HepG2 (cell line): ENCODE measurements around the gene PLEKHA5. TPM values are rescaled to one million over a fixed set of nuclear protein-coding genes. Genes with fewer than 3 reads are reported as not detected.

Source experiments
- ATAC-seq: fragments of 200-7000 bp; cut with Tn5 transposase; 3 replicates; pipeline ENCODE4 v1.9.1; 2020; ENCODE audit warnings: mild to moderate bottlenecking, moderate library complexity
- BruUV-seq: library from RNA; stranded (reverse); fragments of 400-500 nt; replicated peaks from 2 replicates; lab custom pipeline; 2021; lab: Mats Ljungman, UMichigan
- CTCF ChIA-PET: fragments of 300-600 bp; formaldehyde crosslinking; extraction: SDS; loops from one replicate; lab custom pipeline; 2021; ENCODE audit warnings: low total read pairs, inconsistent platforms, low intra/inter-chr PET ratio; lab: Yijun Ruan, JAX
- POLR2A ChIA-PET: fragments of 350-600 bp; sonication (Branson Sonifier 250); formaldehyde crosslinking; loops from one replicate; lab custom pipeline; 2020; ENCODE audit warnings: antibody characterized with exemption, inconsistent platforms; lab: Yijun Ruan, JAX
- DNase-seq: peaks from one replicate; pipeline ENCODE4 v3.0.0-alpha.2; 2015; ENCODE audit warnings: low spot score
- FAIRE-seq: peaks from 3 replicates; lab custom pipeline; 2011; peaks lifted over from hg19 to GRCh38; lab: Jason Lieb, UNC
- H2AFZ ChIP-seq: one replicate; pipeline ENCODE4 v1.6.1; 2011; ENCODE audit warnings: low read length, inconsistent platforms
- H3K27ac ChIP-seq: fragments of 300-600 bp; 3 replicates; pipeline ENCODE4 v1.8.0; 2011; ENCODE audit warnings: mixed run types, mild to moderate bottlenecking, mixed read lengths, low read length, inconsistent platforms; ENCODE audit not compliant: insufficient read depth; ENCODE audit errors: extremely low read length
- H3K27me3 ChIP-seq, 2 experiments: fragments of 200-600 bp in 1 of 2; 2 replicates in 1 of 2; 3 replicates in 1 of 2; pipeline versions ENCODE4 v1.6.0 to v1.8.0; 2011; ENCODE audit warnings: low read length in 2 of 2, mild to moderate bottlenecking in 2 of 2, moderate library complexity in 2 of 2, inconsistent platforms in 1 of 2; ENCODE audit not compliant: insufficient read depth in 2 of 2, control insufficient read depth in 1 of 2
- H3K36me3 ChIP-seq, 2 experiments: fragments of 200-600 bp in 1 of 2; replicated peaks in 1 of 2; 2 replicates in 1 of 2; 3 replicates in 1 of 2; pipeline versions ENCODE4 v1.5.1 to v1.8.0; 2011; ENCODE audit warnings: low read length in 2 of 2, inconsistent platforms in 1 of 2; ENCODE audit not compliant: insufficient read depth in 2 of 2, control insufficient read depth in 1 of 2
- H3K4me1 ChIP-seq: 2 replicates; pipeline ENCODE4 v1.5.1; 2012; ENCODE audit warnings: low read length, inconsistent platforms; ENCODE audit not compliant: insufficient read depth
- H3K4me2 ChIP-seq: 2 replicates; pipeline ENCODE4 v1.6.0; 2011; ENCODE audit warnings: low read depth, low read length, inconsistent platforms
- H3K4me3 ChIP-seq, 3 experiments: fragments of 200-600 bp in 1 of 3; sonication (generic), shearing (Covaris generic) in 1 of 3; replicated peaks in 1 of 3; 2 replicates each; pipeline ENCODE4 v1.5.1; 2011 to 2016; ENCODE audit warnings: low read length in 3 of 3, inconsistent platforms in 2 of 3, low read depth in 2 of 3, mild to moderate bottlenecking in 2 of 3, control low read depth in 1 of 3, mixed read lengths in 1 of 3; ENCODE audit not compliant: insufficient read depth in 1 of 3
- H3K79me2 ChIP-seq: one replicate; pipeline ENCODE4 v1.6.1; 2011; ENCODE audit warnings: low read length, inconsistent platforms; ENCODE audit not compliant: insufficient read depth
- H3K9ac ChIP-seq: 2 replicates; pipeline ENCODE4 v1.6.0; 2011; ENCODE audit warnings: mild to moderate bottlenecking, low read depth, low read length, inconsistent platforms; ENCODE audit not compliant: insufficient read depth
- H3K9me3 ChIP-seq: 2 replicates; pipeline ENCODE4 v1.5.1; 2012; ENCODE audit warnings: mild to moderate bottlenecking, low read length
- H4K20me1 ChIP-seq: 2 replicates; pipeline ENCODE4 v1.6.0; 2011; ENCODE audit warnings: inconsistent platforms, mild to moderate bottlenecking, low read length, moderate library complexity; ENCODE audit not compliant: insufficient read depth
- BORCS8-MEF2B ChIP-seq: sonication (generic); formaldehyde crosslinking; IDR thresholded peaks from 2 replicates; pipeline ENCODE4 v1.8.0; 2022; ENCODE audit warnings: mild to moderate bottlenecking, missing genetic modification reagents
- CHD4 ChIP-seq: fragments of 200-600 bp; sonication (generic); IDR thresholded peaks from 2 replicates; pipeline ENCODE4 v1.7.0; 2017; ENCODE audit warnings: mild to moderate bottlenecking, low read length, borderline replicate concordance
- DZIP1 ChIP-seq: sonication (generic); formaldehyde crosslinking; IDR thresholded peaks from 2 replicates; pipeline ENCODE4 v1.5.0; 2020; ENCODE audit warnings: mild to moderate bottlenecking, missing genetic modification reagents
- JUN ChIP-seq: sonication (generic); formaldehyde crosslinking; IDR thresholded peaks from 2 replicates; pipeline ENCODE4 v1.4.0; 2020; ENCODE audit warnings: mild to moderate bottlenecking, missing genetic modification reagents
- PLRG1 ChIP-seq: fragments of 450-650 bp; conservative IDR thresholded peaks from 2 replicates; pipeline ENCODE4 v1.6.1; 2016
- ZC3H13 ChIP-seq: sonication (generic); formaldehyde crosslinking; IDR thresholded peaks from 2 replicates; pipeline ENCODE4 v1.8.1; 2023; ENCODE audit warnings: mild to moderate bottlenecking, missing genetic modification reagents, moderate library complexity
- ZNF251 ChIP-seq: sonication (generic); formaldehyde crosslinking; IDR thresholded peaks from 2 replicates; pipeline ENCODE4 v1.9.0; 2021; ENCODE audit warnings: mild to moderate bottlenecking, missing genetic modification reagents
- ZNF280D ChIP-seq: sonication (generic); formaldehyde crosslinking; IDR thresholded peaks from 2 replicates; pipeline ENCODE4 v1.5.1; 2020; ENCODE audit warnings: mild to moderate bottlenecking, missing genetic modification reagents
- WGBS: methylation state at CpG from one replicate; pipeline ENCODE4 v1.1.6; 2017; ENCODE audit warnings: low lambda C conversion rate; 5-methylcytosine and 5-hydroxymethylcytosine counted together
- in situ Hi-C: cut with HindIII; loops from 2 replicates; pipeline ENCODE4 v1.10.0; 2017; ENCODE audit warnings: low pct_unique_long_range_greater_than_20kb; ENCODE audit not compliant: extremely low pct_ligation_motif_present
- intact Hi-C: fragments of 100-400 bp; cut with micrococcal nuclease; formaldehyde crosslinking; loops from one replicate; pipeline ENCODE4 v1.10.0; 2022; ENCODE audit not compliant: unreplicated experiment
- polyA plus RNA-seq, 8 experiments: library from polyadenylated mRNA; depleted of rRNA in 3 of 8; stranded (reverse) in 7 of 8; unstranded in 1 of 8; fragments of >200 nt; fragmentation: Illumina TruSeq in 4 of 8; extraction: Trizol in 4 of 8; gene quantifications; 2 replicates each; pipeline versions ENCODE4 v1.2.1 to v1.2.3, GENCODE V29; 2011 to 2016; ENCODE audit warnings: low read depth in 4 of 8, missing spikeins in 1 of 8, mixed read lengths in 1 of 8; ENCODE audit not compliant: insufficient read depth in 1 of 8
- total RNA-seq, 5 experiments: library from RNA; depleted of rRNA; stranded (reverse); fragments of >200 nt; fragmentation: Illumina TruSeq; extraction: Trizol; gene quantifications; 2 replicates each; pipeline ENCODE4 v1.2.3, GENCODE V29; 2016; ENCODE audit warnings: low read depth in 1 of 5

PLEKHA5 gene
- total and polyA plus RNA-seq, 2 of the 13 experiments (the other 11 are each of a cell fraction or from before 2014, with no cell fraction given): 4.2 to 15.4 TPM

- no peak for TF ChIP-seq CHD4
- TF ChIP-seq PLRG1: no peak
- no peak for TF ChIP-seq ZNF251
These were observed 33.6 kb upstream of the PLEKHA5 start (continued) for GRCh38 chr12:19095756-19096480.

- H3K4me1 ChIP-seq: no peaks in the 10 kb centered on the region
- TF ChIP-seq DZIP1 (CRISPR knock-in tag) (no peak), JUN (CRISPR knock-in tag) (no peak), BORCS8-MEF2B (no peak), ZNF280D (CRISPR knock-in tag) (no peak), ZC3H13 (CRISPR knock-in tag) (no peak)
- FAIRE-seq: no peak
- no peak overlapping the region for H2AFZ ChIP-seq
- intact Hi-C loops: no loop called here
- H3K9ac ChIP-seq: no peak overlapping the region
- ATAC-seq: no peak
- no peaks in the 10 kb centered on the region for H3K36me3 ChIP-seq
- no peak overlapping the region for H3K4me3 ChIP-seq
- H4K20me1 ChIP-seq: no peaks in the 10 kb centered on the region
- no peak overlapping the region for H3K4me2 ChIP-seq
- BruUV-seq: no TSS peak
- no peak overlapping the region for H3K27ac ChIP-seq
- in situ Hi-C loops: no loop called here
- H3K79me2 ChIP-seq: no peaks in the 10 kb centered on the region
- H3K9me3 ChIP-seq: no peaks in the 10 kb centered on the region
- no peak for DNase-seq
- 29% methylated on average over 3 of the region's 3 CpGs for WGBS
- CTCF ChIA-PET: no interaction called here
- H3K27me3 ChIP-seq: no peaks in the 10 kb centered on the region; a peak in 1 of 5 replicates
- POLR2A ChIA-PET: no interaction called here
These were observed 24.1 kb upstream of the PLEKHA5 start for GRCh38 chr12:19105463-19105862.
